SHP77 treated with DMSO at 0.1 percent for 48 hours (cell line): Measurements from ENCODE around the gene TMEM143.
"Not testable (repeated sequence)": the region's sequence is repeated elsewhere in the genome, so short reads cannot be mapped to it uniquely, and the experiment has no call there.

Source experiments
- DNase-seq: peaks from one replicate; lab custom pipeline; 2025; lab: John Stamatoyannopoulos, UW

Gene TMEM143

GRCh38 chr19:48329167-48329891 is 34.4 kb downstream of the TMEM143 start:
- DNase-seq: peak; percentile 40

- no peak for DNase-seq
These were observed 38.4 kb downstream of the TMEM143 start, which contains the start of gene EMP3 for GRCh38 chr19:48325265-48325910. Gene EMP3, plus strand, starts transcription at chr19:48325552. Its CDS starts 1,293 bp downstream, at chr19:48326845.

GRCh38 chr19:48321622-48322591 is 41.8 kb downstream of the TMEM143 start:
- DNase-seq: peak; percentile 73

- peak; percentile 87 for DNase-seq
These were observed 42.4 kb downstream of the TMEM143 start for GRCh38 chr19:48321372-48321621.

GRCh38 chr19:48319647-48320541 is 43.8 kb downstream of the TMEM143 start:
- DNase-seq: peak; percentile 25

GRCh38 chr19:48318286-48318987 is 45.3 kb downstream of the TMEM143 start:
- DNase-seq: no peak

GRCh38 chr19:48317708-48317960 is 46.1 kb downstream of the TMEM143 start:
- not testable (repeated sequence) for DNase-seq

GRCh38 chr19:48315712-48316111 is 48.0 kb downstream of the TMEM143 start:
- DNase-seq: no peak

GRCh38 chr19:48311384-48311783 is 52.4 kb downstream of the TMEM143 start:
- DNase-seq: no peak

GRCh38 chr19:48310227-48310626 is 53.5 kb downstream of the TMEM143 start:
- DNase-seq: no peak

- not testable (repeated sequence) for DNase-seq
These were observed 54.0 kb downstream of the TMEM143 start for GRCh38 chr19:48309731-48310130.

GRCh38 chr19:48308631-48309586 is 54.8 kb downstream of the TMEM143 start:
- DNase-seq: no peak

- no peak for DNase-seq
These were observed 59.9 kb downstream of the TMEM143 start for GRCh38 chr19:48303866-48304265.

- no peak for DNase-seq
These were observed 60.4 kb downstream of the TMEM143 start for GRCh38 chr19:48303367-48303766.

GRCh38 chr19:48302600-48302959 is 61.2 kb downstream of the TMEM143 start:
- DNase-seq: no peak

- DNase-seq: no peak
These were observed 61.7 kb downstream of the TMEM143 start for GRCh38 chr19:48301886-48302599.

- DNase-seq: no peak
These were observed 65.8 kb downstream of the TMEM143 start for GRCh38 chr19:48297975-48298374.

GRCh38 chr19:48296963-48297734 is 66.6 kb downstream of the TMEM143 start:
- no peak for DNase-seq

GRCh38 chr19:48295458-48295857 is 68.3 kb downstream of the TMEM143 start:
- DNase-seq: no peak
